SJSA1 (cell line): ENCODE data around the gene PTPRG. TPM values are rescaled to one million over a fixed set of nuclear protein-coding genes. Genes with fewer than 3 reads are reported as not detected.
"Not testable (repeated sequence)": the region's sequence is repeated elsewhere in the genome, so short reads cannot be mapped to it uniquely, and the experiment has no call there.

Experiments used
- DNase-seq, 2 experiments: peaks; one replicate each; pipeline ENCODE4 v3.0.0-alpha.2; 2015 to 2020; ENCODE audit warnings: low spot score in 2 of 2, low read depth in 1 of 2
- H3K27ac ChIP-seq: fragments of 250-450 bp; sonication (Bioruptor Pico); 2 replicates; pipeline ENCODE4 v1.5.1; 2020; ENCODE audit warnings: mild to moderate bottlenecking, moderate library complexity
- H3K27me3 ChIP-seq: fragments of 250-450 bp; sonication (Bioruptor Pico); replicated peaks from 2 replicates; pipeline ENCODE4 v1.5.1; 2020; ENCODE audit warnings: mild to moderate bottlenecking, moderate library complexity
- H3K36me3 ChIP-seq: fragments of 250-450 bp; sonication (Bioruptor Pico); 2 replicates; pipeline ENCODE4 v1.5.1; 2020; ENCODE audit warnings: mild to moderate bottlenecking
- H3K4me1 ChIP-seq: fragments of 250-450 bp; sonication (Bioruptor Pico); replicated peaks from 2 replicates; pipeline ENCODE4 v1.6.1; 2021; ENCODE audit warnings: mild to moderate bottlenecking
- H3K4me3 ChIP-seq: fragments of 250-450 bp; sonication (Bioruptor Pico); 2 replicates; pipeline ENCODE4 v1.5.1; 2020; ENCODE audit warnings: mild to moderate bottlenecking
- H3K9me3 ChIP-seq: fragments of 250-450 bp; sonication (Bioruptor Pico); replicated peaks from 2 replicates; pipeline ENCODE4 v1.5.1; 2020; ENCODE audit warnings: mild to moderate bottlenecking
- total RNA-seq: library from RNA; depleted of rRNA; stranded (reverse); fragments of >200 nt; shearing (Covaris generic); gene quantifications from 2 replicates; pipeline ENCODE4 v1.2.3, GENCODE V29; 2014

PTPRG gene
- total RNA-seq, 1 experiment from 2014 or later: 18.5 TPM

DNA sequence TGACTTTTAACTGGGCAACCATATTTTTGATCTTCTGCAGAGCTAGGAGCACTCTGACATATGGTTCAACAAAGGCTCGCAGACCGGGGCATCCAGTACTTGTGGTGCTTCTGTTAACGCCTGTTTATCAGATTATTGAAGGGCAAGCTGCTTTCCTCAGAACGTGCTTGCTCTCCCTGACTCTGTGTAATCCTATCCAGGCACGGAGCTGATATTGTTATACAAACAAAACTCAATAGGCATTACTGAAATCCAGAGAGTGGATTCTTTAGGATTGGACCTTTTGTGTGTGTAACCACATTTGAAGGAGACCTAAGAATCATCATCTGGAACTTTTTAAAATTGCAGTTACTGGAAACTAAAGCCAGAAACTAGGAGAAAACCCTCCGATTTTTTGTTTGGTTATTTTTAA is 246.5 kb downstream of the PTPRG start:
- no peak overlapping the region for H3K27ac ChIP-seq
- no peaks in the 10 kb centered on the region for H3K9me3 ChIP-seq
- DNase-seq: peak in 1 of 2 experiments; percentile 4
- no peaks in the 10 kb centered on the region for H3K27me3 ChIP-seq
- no peak overlapping the region for H3K4me3 ChIP-seq
- no peaks in the 10 kb centered on the region for H3K4me1 ChIP-seq
- no peaks in the 10 kb centered on the region for H3K36me3 ChIP-seq

DNA sequence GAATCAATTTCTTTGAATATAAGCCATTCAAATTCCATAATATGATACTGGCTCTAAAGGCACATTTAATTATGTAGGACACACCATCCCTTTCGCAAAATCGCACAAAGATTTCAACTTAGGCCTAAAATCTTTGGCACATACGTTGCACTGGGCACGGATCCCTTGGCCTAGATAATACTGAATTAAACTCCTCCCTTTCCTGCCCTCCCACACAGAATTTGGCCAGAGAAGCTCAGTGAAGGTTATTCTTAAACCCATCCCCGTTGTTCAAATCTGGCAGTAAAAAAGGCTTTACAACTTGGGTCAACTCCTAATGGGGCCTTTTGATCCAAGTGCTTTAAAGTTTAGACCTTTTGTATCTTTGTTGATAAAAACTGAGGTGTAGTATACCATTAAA is 247.2 kb downstream of the PTPRG start:
- Histone ChIP-seq H3K9me3 (no peaks in the 10 kb centered on the region), H3K4me1 (no peaks in the 10 kb centered on the region), H3K27me3 (no peaks in the 10 kb centered on the region), H3K27ac (no peak overlapping the region), H3K4me3 (no peak overlapping the region), H3K36me3 (no peaks in the 10 kb centered on the region)
- no peak for DNase-seq

DNA sequence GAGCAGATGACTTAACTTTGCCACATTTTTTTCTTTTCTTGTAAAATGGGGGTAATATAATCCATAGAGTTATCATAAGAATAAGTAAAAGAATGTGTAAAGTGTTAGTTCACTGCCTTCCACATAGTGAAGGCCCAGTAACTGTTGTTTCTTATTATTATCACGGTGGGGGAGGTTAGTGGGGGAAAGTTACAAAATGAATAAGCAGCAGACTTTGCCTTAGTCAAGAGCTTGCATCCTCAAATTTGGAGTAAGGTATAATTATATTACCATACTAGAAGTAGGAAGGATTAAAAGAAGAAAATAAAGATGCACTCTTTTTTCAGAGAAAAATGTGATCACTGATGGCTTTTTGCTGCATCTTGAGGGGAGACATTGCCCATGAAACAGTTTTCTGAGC is 247.6 kb downstream of the PTPRG start:
- H3K4me1 ChIP-seq: no peaks in the 10 kb centered on the region
- no peaks in the 10 kb centered on the region for H3K36me3 ChIP-seq
- H3K9me3 ChIP-seq: no peaks in the 10 kb centered on the region
- no peak for DNase-seq
- H3K4me3 ChIP-seq: no peak overlapping the region
- H3K27ac ChIP-seq: no peak overlapping the region
- H3K27me3 ChIP-seq: no peaks in the 10 kb centered on the region

DNA sequence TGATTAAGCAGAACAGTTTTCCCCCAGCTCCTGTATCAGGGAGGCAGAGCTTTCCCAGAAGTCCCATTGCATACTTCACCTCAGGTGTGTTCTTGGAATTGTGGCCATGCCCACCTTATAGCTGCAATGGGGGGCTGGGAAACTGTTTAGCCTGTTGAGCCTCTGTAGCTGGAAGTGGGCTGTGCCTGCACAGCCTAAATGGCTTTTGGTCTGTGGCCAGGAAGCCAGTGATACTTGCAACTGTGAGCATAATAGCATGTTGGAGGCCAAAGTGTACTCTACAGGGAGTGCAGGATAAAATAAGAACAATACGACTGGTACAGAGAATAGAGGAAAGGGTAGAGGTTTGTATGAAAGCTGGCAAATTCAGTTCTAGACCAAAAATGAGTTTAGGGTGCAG is 248.5 kb downstream of the PTPRG start:
- Histone ChIP-seq H3K27ac (no peak overlapping the region), H3K9me3 (no peaks in the 10 kb centered on the region), H3K27me3 (no peaks in the 10 kb centered on the region), H3K36me3 (no peaks in the 10 kb centered on the region), H3K4me3 (no peak overlapping the region), H3K4me1 (no peaks in the 10 kb centered on the region)
- DNase-seq: no peak

DNA sequence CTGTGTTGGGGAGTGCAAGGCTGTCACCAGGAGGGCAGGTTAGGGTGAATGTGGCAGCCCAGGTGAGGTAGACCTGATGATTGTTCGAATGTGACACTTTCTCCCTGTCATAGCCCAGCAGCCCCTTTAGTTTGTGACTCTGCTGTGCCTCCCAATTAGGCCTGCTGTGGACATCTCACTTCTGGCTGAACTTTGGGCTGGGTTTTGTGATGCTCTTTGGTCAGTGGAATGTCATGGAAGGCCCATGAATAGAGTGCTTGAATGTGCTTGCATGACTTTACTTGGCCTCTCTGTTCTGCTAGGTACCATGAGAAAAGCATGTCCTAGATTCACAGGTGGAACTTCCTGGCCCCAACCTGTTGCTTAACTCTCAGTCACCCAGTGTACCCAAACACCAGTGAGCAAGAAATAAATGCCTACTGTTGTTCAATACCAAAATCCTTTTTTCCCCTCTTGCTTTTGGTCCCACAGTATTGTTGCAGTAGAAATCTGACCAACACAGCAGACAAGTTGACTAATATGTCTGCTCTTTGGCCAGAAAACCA is 249.7 kb downstream of the PTPRG start:
- Histone ChIP-seq H3K9me3 (no peaks in the 10 kb centered on the region), H3K27ac (no peak overlapping the region), H3K4me3 (no peak overlapping the region), H3K4me1 (no peaks in the 10 kb centered on the region), H3K27me3 (no peaks in the 10 kb centered on the region), H3K36me3 (no peaks in the 10 kb centered on the region)
- DNase-seq: no peak

DNA sequence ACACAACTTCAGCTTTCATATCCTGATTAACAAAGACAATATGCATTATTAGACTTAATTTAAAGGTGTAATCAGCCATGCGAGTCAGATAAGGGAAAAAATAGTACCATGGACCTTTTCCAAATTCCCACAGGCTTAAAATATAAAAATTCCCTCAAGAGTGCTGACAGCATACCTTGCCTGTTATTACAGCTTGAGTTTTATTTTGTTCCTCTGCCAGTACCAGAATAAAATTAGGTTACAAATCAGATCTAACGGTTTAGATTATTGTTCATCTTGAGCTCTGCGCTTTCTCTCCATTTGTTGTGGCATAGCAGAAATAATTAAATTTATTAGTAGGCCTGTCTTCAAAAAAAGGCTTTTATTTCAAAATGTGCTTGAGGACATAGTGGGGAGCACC is 250.3 kb downstream of the PTPRG start:
- Histone ChIP-seq H3K36me3 (no peaks in the 10 kb centered on the region), H3K4me1 (no peaks in the 10 kb centered on the region), H3K4me3 (no peak overlapping the region), H3K27me3 (no peaks in the 10 kb centered on the region), H3K9me3 (no peaks in the 10 kb centered on the region), H3K27ac (no peak overlapping the region)
- no peak for DNase-seq

DNA sequence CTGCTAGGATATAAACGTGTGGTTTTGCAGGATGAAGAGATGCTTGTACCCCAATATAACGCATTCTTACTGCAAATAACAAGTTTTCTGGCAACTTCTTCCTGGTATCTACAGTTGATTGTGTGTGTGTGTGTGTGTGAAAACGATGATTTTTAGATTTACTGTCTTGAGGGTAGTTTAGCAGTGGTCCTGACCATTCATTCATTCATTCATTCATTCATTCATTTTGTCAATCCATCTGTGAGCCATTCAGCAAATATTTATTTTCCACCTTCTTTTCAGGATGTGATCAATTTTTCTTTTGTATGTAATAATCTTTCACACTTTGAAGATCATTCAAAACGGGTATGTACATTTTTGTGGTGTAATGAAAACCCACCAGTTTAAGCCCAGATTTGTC is 250.7 kb downstream of the PTPRG start:
- no peaks in the 10 kb centered on the region for H3K36me3 ChIP-seq
- no peak overlapping the region for H3K4me3 ChIP-seq
- no peaks in the 10 kb centered on the region for H3K27me3 ChIP-seq
- DNase-seq: no peak
- H3K27ac ChIP-seq: no peak overlapping the region
- no peaks in the 10 kb centered on the region for H3K9me3 ChIP-seq
- H3K4me1 ChIP-seq: no peaks in the 10 kb centered on the region

DNA sequence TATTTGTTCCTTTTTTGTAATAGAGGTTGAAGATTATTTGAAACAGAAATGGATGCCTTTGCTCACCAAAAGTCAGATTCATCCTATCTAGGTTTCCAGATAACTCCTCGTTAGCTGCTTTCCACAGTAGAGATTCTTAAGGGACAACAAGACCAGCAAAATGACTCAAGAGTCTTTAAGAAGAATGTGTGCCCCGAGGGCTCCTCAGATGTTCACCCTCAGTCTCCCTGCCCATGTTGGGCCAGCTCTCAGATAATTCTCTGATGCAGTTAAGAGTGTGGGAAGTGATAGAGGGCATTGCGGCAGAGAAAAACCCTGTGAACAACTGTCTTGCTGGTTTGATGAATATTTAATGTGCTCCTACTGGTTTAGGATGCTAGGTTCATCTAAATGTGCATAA is 251.1 kb downstream of the PTPRG start:
- no peak for DNase-seq
- Histone ChIP-seq H3K36me3 (no peaks in the 10 kb centered on the region), H3K27me3 (no peaks in the 10 kb centered on the region)

DNA sequence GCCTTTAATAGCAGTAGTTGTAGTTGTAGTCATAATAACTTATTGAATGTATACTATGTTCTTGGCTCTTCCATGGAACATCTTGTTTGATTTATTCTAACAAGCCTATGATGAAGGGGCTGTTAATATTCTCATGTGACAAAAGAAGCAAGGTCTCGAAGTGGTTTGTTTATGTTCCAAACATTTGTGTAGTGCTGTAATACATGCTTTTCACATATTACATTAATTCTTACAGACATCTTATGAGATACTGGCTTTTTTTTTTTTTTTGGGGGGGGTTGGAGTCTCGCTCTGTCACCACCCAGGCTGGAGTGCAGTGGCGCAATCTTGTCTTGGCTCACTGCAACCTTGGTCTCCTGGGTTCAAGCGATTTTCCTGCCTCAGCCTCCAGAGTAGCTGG is 252.3 kb downstream of the PTPRG start:
- no peak overlapping the region for H3K4me3 ChIP-seq
- H3K9me3 ChIP-seq: no peaks in the 10 kb centered on the region
- no peak for DNase-seq
- no peaks in the 10 kb centered on the region for H3K27me3 ChIP-seq
- H3K4me1 ChIP-seq: no peaks in the 10 kb centered on the region
- no peak overlapping the region for H3K27ac ChIP-seq
- no peaks in the 10 kb centered on the region for H3K36me3 ChIP-seq

More for the DNA sequence above, 251.1 kb downstream of the PTPRG start:
- no peak overlapping the region for H3K27ac ChIP-seq
- no peaks in the 10 kb centered on the region for H3K9me3 ChIP-seq
- no peak overlapping the region for H3K4me3 ChIP-seq
- H3K4me1 ChIP-seq: no peaks in the 10 kb centered on the region

DNA sequence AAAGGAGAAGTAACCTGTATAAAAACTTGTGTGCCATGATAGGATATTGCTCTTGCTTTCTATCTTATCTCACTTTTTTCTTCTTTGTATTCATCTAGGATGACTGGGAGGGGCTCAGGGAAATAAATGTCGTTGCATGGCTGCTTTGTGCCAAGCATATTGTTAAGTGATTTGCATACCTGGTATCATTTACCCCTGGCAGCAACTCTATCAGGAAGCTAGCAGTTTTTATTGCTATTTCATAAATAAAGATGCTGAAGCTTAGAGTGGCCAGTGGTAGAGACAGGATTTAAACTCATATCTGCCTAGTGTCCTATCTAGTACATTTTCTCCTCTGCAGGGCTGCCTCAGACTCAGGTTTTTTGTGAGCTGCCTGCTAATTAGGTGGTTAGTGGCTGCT is 253.3 kb downstream of the PTPRG start:
- DNase-seq: no peak
- no peak overlapping the region for H3K4me3 ChIP-seq
- no peaks in the 10 kb centered on the region for H3K27me3 ChIP-seq
- H3K4me1 ChIP-seq: no peaks in the 10 kb centered on the region
- no peak overlapping the region for H3K27ac ChIP-seq
- H3K9me3 ChIP-seq: no peaks in the 10 kb centered on the region
- no peaks in the 10 kb centered on the region for H3K36me3 ChIP-seq

DNA sequence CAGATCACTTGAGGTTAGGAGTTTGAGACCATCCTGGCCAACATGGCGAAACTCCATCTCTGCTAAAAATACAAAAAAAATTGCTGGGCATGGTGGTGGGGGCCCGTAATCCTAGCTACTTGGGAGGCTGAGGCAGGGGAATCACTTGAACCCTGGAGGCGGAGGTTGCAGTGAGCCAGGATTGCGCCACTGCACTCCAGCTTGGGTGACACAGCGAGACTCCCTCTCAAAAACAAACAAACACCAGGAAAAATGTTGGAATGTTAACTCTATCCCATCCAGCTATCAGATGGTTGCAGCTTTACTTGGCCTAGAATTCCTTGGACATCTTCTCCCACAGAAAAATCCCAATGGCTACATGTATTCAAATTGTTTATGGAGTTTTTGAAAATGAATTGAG is 254.9 kb downstream of the PTPRG start:
- not testable (repeated sequence) for H3K4me1 ChIP-seq, DNase-seq, H3K27me3 ChIP-seq, H3K9me3 ChIP-seq, H3K36me3 ChIP-seq, H3K4me3 ChIP-seq, H3K27ac ChIP-seq

DNA sequence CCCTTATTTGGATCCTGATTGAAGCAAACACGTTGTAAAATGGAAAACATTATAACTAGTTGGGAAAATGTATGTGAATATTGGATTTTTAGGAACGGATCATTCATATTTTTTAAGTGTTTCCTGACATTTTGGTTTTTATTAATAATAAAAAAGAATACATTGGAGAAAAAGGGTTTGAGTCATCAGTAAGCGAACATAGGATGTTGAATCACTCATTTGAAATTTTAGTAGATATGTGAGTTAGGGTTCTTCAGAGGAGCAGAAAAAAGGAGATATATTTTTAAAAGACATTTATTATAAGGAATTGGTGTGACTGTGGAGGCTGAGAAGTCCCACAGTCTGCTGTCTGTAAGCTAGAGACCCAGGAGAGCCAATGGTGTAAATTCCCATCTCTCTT is 258.5 kb downstream of the PTPRG start:
- no peak for DNase-seq
- Histone ChIP-seq H3K27me3 (no peaks in the 10 kb centered on the region), H3K4me3 (no peak overlapping the region), H3K27ac (no peak overlapping the region), H3K36me3 (no peaks in the 10 kb centered on the region), H3K4me1 (no peaks in the 10 kb centered on the region), H3K9me3 (no peaks in the 10 kb centered on the region)

DNA sequence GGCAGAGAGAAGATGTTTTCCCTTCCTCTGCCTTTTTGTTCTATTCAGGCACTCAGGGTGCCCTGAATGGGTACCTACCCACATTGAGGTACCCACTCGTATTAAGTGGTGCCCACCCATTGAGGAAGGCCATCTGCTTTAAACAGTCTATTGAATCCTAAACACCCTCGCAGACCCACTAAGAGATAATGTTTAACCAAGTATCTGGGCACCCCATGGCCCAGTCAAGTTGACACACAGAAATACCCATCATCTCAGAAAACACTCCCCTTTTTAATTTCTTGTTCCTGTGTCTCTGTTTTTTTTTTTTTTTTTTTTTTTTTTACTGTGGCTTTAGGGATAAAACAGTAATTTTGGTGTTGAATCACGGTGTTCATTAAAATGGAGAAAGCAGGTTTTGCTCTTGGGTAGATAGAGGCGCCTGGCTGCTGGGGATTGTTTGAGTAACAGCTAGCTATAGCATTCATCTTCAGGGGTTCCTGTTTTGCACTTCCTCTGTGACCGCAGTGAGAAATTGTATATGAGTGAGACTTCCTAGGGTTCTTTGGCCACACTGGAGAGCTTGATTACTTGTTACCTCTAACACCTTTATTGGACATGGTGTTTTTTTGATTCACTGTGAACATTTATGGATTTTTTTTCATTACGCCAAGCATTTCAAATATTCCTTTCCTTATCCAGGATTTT is 259.1 kb downstream of the PTPRG start:
- Histone ChIP-seq H3K9me3 (no peaks in the 10 kb centered on the region), H3K4me3 (no peak overlapping the region), H3K27ac (no peak overlapping the region), H3K4me1 (no peaks in the 10 kb centered on the region), H3K27me3 (no peaks in the 10 kb centered on the region), H3K36me3 (no peaks in the 10 kb centered on the region)
- no peak for DNase-seq

DNA sequence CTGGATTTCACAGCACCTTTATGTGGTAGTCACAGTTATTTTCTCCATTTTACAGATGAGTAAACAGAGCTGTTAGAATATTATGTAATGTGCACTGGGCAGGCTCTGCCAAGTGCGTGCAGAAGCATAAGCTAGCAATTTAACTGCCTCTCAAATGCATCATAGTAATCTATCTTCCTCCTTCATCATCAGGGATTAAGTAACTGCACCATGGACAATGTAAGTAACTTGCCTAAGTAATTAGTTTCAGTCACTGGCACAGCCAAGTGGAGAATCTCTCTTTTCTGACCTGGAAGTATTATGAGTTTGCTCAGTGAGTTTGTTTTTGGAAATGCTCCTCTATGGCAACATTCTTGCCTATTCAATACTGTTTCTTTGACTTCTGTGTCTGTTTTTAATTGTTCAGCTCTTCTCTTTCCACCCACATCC is 260.5 kb downstream of the PTPRG start:
- no peaks in the 10 kb centered on the region for H3K4me1 ChIP-seq
- no peaks in the 10 kb centered on the region for H3K9me3 ChIP-seq
- no peak for DNase-seq
- no peaks in the 10 kb centered on the region for H3K36me3 ChIP-seq
- H3K27ac ChIP-seq: no peak overlapping the region
- H3K27me3 ChIP-seq: no peaks in the 10 kb centered on the region
- no peak overlapping the region for H3K4me3 ChIP-seq

DNA sequence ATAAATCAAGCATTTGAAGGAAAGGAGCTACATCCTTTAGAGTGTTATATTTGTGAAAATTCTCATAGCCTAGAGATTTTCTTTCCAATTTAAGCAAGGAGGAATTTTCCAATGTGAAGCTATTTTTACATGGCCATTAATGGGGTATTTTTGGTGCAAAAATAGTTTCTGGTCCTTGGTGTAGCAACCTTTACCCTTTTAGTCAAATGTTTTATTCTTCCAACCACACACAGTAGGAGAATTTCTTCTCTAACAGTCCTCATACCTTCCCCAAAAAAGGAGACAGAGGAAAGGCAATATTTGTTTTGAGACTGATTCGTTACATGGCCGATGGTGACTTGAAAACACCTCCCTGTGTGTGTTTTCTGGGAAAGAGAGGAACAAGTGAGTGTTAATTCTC is 261.2 kb downstream of the PTPRG start:
- Histone ChIP-seq H3K27me3 (no peaks in the 10 kb centered on the region), H3K36me3 (no peaks in the 10 kb centered on the region), H3K4me3 (no peak overlapping the region), H3K27ac (no peak overlapping the region), H3K9me3 (no peaks in the 10 kb centered on the region), H3K4me1 (no peaks in the 10 kb centered on the region)
- DNase-seq: no peak
